H9 (cell line): Measurements from ENCODE around the gene FEN1. TPM values are rescaled to one million over a fixed set of nuclear protein-coding genes. Genes with fewer than 3 reads are reported as not detected.

Experiments
- DNase-seq: peaks from one replicate; pipeline ENCODE4 v3.0.0-alpha.2; 2017
- H2AFZ ChIP-seq: one replicate; pipeline ENCODE4 v1.6.1; 2013; ENCODE audit warnings: mild to moderate bottlenecking, low read length, control low read depth, moderate library complexity
- H2AK5ac ChIP-seq: 2 replicates; pipeline ENCODE4 v1.6.1; 2013; ENCODE audit warnings: low read length, control low read depth, mixed read lengths; ENCODE audit not compliant: insufficient read length
- H2BK120ac ChIP-seq: one replicate; pipeline ENCODE4 v1.6.1; 2013; ENCODE audit warnings: low read depth, mild to moderate bottlenecking, low read length, control low read depth, inconsistent platforms; ENCODE audit not compliant: poor library complexity, severe bottlenecking
- H2BK12ac ChIP-seq: 2 replicates; pipeline ENCODE4 v1.6.1; 2013; ENCODE audit warnings: low read length, control low read depth, mixed read lengths, low read depth; ENCODE audit not compliant: insufficient read length
- H2BK15ac ChIP-seq: 2 replicates; pipeline ENCODE4 v1.6.1; 2013; ENCODE audit warnings: low read depth, low read length, control low read depth
- H2BK20ac ChIP-seq: one replicate; pipeline ENCODE4 v1.6.1; 2013; ENCODE audit warnings: low read depth, mild to moderate bottlenecking, low read length, control low read depth, inconsistent platforms; ENCODE audit not compliant: poor library complexity, severe bottlenecking
- H2BK5ac ChIP-seq: 2 replicates; pipeline ENCODE4 v1.6.1; 2013; ENCODE audit warnings: low read length, control low read depth, mixed read lengths; ENCODE audit not compliant: insufficient read length
- H3K14ac ChIP-seq: 2 replicates; pipeline ENCODE4 v1.6.1; 2013; ENCODE audit warnings: low read length, control low read depth; ENCODE audit not compliant: insufficient read depth
- H3K18ac ChIP-seq: 2 replicates; pipeline ENCODE4 v1.6.1; 2013; ENCODE audit warnings: low read depth, mild to moderate bottlenecking, mixed read lengths, low read length, control low read depth; ENCODE audit not compliant: insufficient read length
- H3K23ac ChIP-seq: 2 replicates; pipeline ENCODE4 v1.6.1; 2013; ENCODE audit warnings: low read length, control low read depth, mixed read lengths, low read depth; ENCODE audit not compliant: insufficient read length
- H3K23me2 ChIP-seq: 2 replicates; pipeline ENCODE4 v1.6.1; 2013; ENCODE audit warnings: low read depth, mild to moderate bottlenecking, mixed read lengths, low read length, control low read depth; ENCODE audit not compliant: insufficient read length, poor library complexity, severe bottlenecking
- H3K27ac ChIP-seq: 2 replicates; pipeline ENCODE4 v1.5.1; 2013; ENCODE audit warnings: low read length, control low read depth, mixed read lengths, low read depth; ENCODE audit not compliant: insufficient read length
- H3K27me3 ChIP-seq: 2 replicates; pipeline ENCODE4 v1.6.1; 2013; ENCODE audit warnings: low read length, control low read depth, inconsistent platforms; ENCODE audit not compliant: insufficient read depth
- H3K4ac ChIP-seq: 2 replicates; pipeline ENCODE4 v1.6.1; 2013; ENCODE audit warnings: low read depth, mild to moderate bottlenecking, control low read depth, inconsistent platforms, low read length, moderate library complexity
- H3K4me1 ChIP-seq: 2 replicates; pipeline ENCODE4 v1.6.1; 2013; ENCODE audit warnings: low read length, control low read depth, inconsistent platforms; ENCODE audit not compliant: insufficient read depth
- H3K4me2 ChIP-seq: 2 replicates; pipeline ENCODE4 v1.6.1; 2013; ENCODE audit warnings: low read length, control low read depth, mixed read lengths; ENCODE audit not compliant: insufficient read length, insufficient read depth
- H3K56ac ChIP-seq: 2 replicates; pipeline ENCODE4 v1.6.1; 2013; ENCODE audit warnings: low read depth, mild to moderate bottlenecking, mixed read lengths, low read length, control low read depth; ENCODE audit not compliant: insufficient read length
- H3K79me1 ChIP-seq: 2 replicates; pipeline ENCODE4 v1.6.1; 2013; ENCODE audit warnings: low read depth, mild to moderate bottlenecking, moderate library complexity, low read length, control low read depth, inconsistent platforms; ENCODE audit not compliant: insufficient read depth, poor library complexity, severe bottlenecking
- H3K79me2 ChIP-seq: 2 replicates; pipeline ENCODE4 v1.6.1; 2013; ENCODE audit warnings: low read length, control low read depth, inconsistent platforms; ENCODE audit not compliant: insufficient read depth
- H3K9ac ChIP-seq: 2 replicates; pipeline ENCODE4 v1.6.1; 2013; ENCODE audit warnings: low read length, control low read depth, mixed read lengths; ENCODE audit not compliant: insufficient read length; ENCODE audit errors: extremely low read depth
- H3K9me3 ChIP-seq: one replicate; pipeline ENCODE4 v1.6.1; 2013; ENCODE audit warnings: low read depth, low read length, inconsistent platforms; ENCODE audit not compliant: control insufficient read depth
- H3T11ph ChIP-seq: one replicate; pipeline ENCODE4 v1.6.1; 2013; ENCODE audit warnings: mild to moderate bottlenecking, low read length, control low read depth, inconsistent platforms
- H4K20me1 ChIP-seq: one replicate; pipeline ENCODE4 v1.6.1; 2013; ENCODE audit not compliant: control insufficient read depth, insufficient read length, insufficient read depth
- H4K5ac ChIP-seq: 2 replicates; pipeline ENCODE4 v1.6.1; 2013; ENCODE audit warnings: low read depth, mild to moderate bottlenecking, mixed read lengths, low read length, control low read depth; ENCODE audit not compliant: insufficient read length
- H4K8ac ChIP-seq: replicated peaks from 2 replicates; pipeline ENCODE4 v1.6.1; 2013; ENCODE audit warnings: low read length, control low read depth, mixed read lengths, low read depth; ENCODE audit not compliant: insufficient read length
- H4K91ac ChIP-seq: 2 replicates; pipeline ENCODE4 v1.6.1; 2013; ENCODE audit warnings: low read depth, mild to moderate bottlenecking, moderate library complexity, mixed read lengths, low read length, control low read depth; ENCODE audit not compliant: insufficient read length
- H3K27ac Mint-ChIP-seq, 3 experiments: 2 replicates in 2 of 3; 3 replicates in 1 of 3; pipeline ENCODE4 v1.8.0; 2020 to 2021; ENCODE audit warnings: mixed read lengths in 3 of 3, mild to moderate bottlenecking in 1 of 3, moderate library complexity in 1 of 3
- H3K27me3 Mint-ChIP-seq: 2 replicates; pipeline ENCODE4 v1.8.0; 2021; ENCODE audit warnings: low read depth, mild to moderate bottlenecking, moderate library complexity, mixed read lengths
- H3K36me3 Mint-ChIP-seq, 3 experiments: 2 replicates in 2 of 3; 3 replicates in 1 of 3; pipeline ENCODE4 v1.8.0; 2020 to 2021; ENCODE audit warnings: low read depth in 3 of 3, mixed read lengths in 3 of 3; ENCODE audit not compliant: insufficient read depth in 1 of 3
- H3K4me1 Mint-ChIP-seq, 2 experiments: 2 replicates each; pipeline ENCODE4 v1.8.0; 2020; ENCODE audit warnings: mixed read lengths in 2 of 2
- H3K4me3 Mint-ChIP-seq, 2 experiments: 2 replicates in 1 of 2; 3 replicates in 1 of 2; pipeline ENCODE4 v1.8.0; 2020 to 2021; ENCODE audit warnings: mild to moderate bottlenecking in 2 of 2, mixed read lengths in 2 of 2, moderate library complexity in 1 of 2
- H3K9me3 Mint-ChIP-seq, 2 experiments: 2 replicates in 1 of 2; 3 replicates in 1 of 2; pipeline ENCODE4 v1.8.0; 2020; ENCODE audit warnings: mild to moderate bottlenecking in 2 of 2, mixed read lengths in 2 of 2, moderate library complexity in 1 of 2
- CTCF ChIP-seq: fragments of 200-600 bp; sonication (generic); conservative IDR thresholded peaks from 3 replicates; pipeline ENCODE4 v1.8.0; 2021; ENCODE audit warnings: antibody characterized with exemption, mild to moderate bottlenecking
- WGBS: extraction: QIAGEN DNeasy Blood & Tissue Kit; methylation state at CpG from one replicate; pipeline ENCODE4 v1.1.7; 2013; ENCODE audit warnings: missing lambda C conversion rate, low lambda C conversion rate, mixed read lengths; ENCODE audit not compliant: insufficient read length; ENCODE audit errors: extremely low coverage; 5-methylcytosine and 5-hydroxymethylcytosine counted together
- total RNA-seq: library from RNA; stranded (reverse); gene quantifications from 2 replicates; pipeline ENCODE4 v1.2.1, GENCODE V29; 2021

Gene FEN1
- total RNA-seq, 1 experiment from 2014 or later: 114 TPM

DNA sequence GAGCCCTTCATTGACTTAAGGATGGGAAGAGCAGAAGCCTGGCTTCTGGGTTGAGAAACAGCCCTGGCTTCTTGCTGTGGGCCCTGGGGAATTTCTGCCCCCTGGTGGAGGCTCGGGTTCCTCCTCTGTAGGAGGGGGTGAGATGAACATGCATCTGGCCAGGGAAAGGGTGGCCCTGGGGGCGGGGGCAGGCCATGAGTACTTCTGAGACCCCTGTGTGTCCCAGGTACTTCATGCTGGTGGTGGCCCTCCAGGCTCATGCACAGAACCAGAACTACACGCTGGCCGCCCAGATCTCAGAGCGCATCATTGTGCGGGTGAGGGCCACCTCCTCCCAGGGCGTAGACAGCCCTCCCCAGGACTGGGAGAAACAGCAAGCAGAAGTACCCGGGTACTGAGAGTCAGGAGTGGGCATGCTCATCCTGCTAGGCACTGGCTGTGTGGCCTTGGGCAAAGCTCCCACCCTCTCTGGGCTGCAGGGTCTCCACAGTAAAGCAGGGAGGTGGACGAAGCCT, 16.1 kb upstream of the FEN1 start:
- Histone ChIP-seq H2AFZ (no peak overlapping the region), H3K4ac (no peak overlapping the region), H3K4me2 (no peak overlapping the region), H4K20me1 (no peaks in the 10 kb centered on the region), H3K9me3 (no peaks in the 10 kb centered on the region), H4K8ac (no peak overlapping the region), H2AK5ac (no peak overlapping the region), H3K79me1 (no peaks in the 10 kb centered on the region), H3K4me1 (no peaks in the 10 kb centered on the region), H3T11ph (no peak overlapping the region), H3K14ac (no peak overlapping the region; the same call in 1 of the 2 replicates), H3K23me2 (no peaks in the 10 kb centered on the region), H3K23ac (no peak overlapping the region), H3K18ac (no peak overlapping the region), H3K27ac (no peak overlapping the region), H4K91ac (no peak overlapping the region), H3K27me3 (no peaks in the 10 kb centered on the region), H2BK5ac (no peak overlapping the region), H2BK120ac (no peak overlapping the region), H3K79me2 (no peaks in the 10 kb centered on the region), H4K5ac (no peak overlapping the region), H2BK15ac (no peak overlapping the region), H2BK20ac (no peak overlapping the region), H3K9ac (no peak overlapping the region), H3K56ac (no peak overlapping the region), H2BK12ac (no peak overlapping the region)
- TF ChIP-seq CTCF: peak; percentile 92
- peak; percentile 81 for DNase-seq
- Mint-ChIP-seq H3K4me3 (no peak overlapping the region), H3K4me1 (peaks cover 22 to 25% of the 10 kb centered on the region in 2 experiments), H3K27ac (no peak overlapping the region), H3K36me3 (peaks cover 3 to 12% (median 10%) of the 10 kb centered on the region in 3 experiments), H3K9me3 (peaks cover 0 to 5% of the 10 kb centered on the region in 2 experiments; a peak in 2 of 5 replicates), H3K27me3 (peaks cover 2% of the 10 kb centered on the region; the same call in 1 of the 2 replicates)
- WGBS: no CpG with 5 or more reads among the region's 9 CpGs
